Transverse colon (tissue), 3 donors: ENCODE measurements around the gene ZNF576.
"Not testable (repeated sequence)": the region's sequence is repeated elsewhere in the genome, so short reads cannot be mapped to it uniquely, and the experiment has no call there.

ENCODE experiments used
- POLR2A ChIP-seq: fragments of 450-650 bp; IDR thresholded peaks from one replicate; pipeline ENCODE4 v1.6.1; 2016; ENCODE audit warnings: antibody characterized with exemption, mild to moderate bottlenecking, moderate library complexity
- POLR2AphosphoS5 ChIP-seq, 3 donors: sonication (generic); formaldehyde crosslinking; IDR thresholded peaks; one replicate each; pipeline ENCODE4 v1.6.1; 2016; ENCODE audit warnings: antibody characterized with exemption in 3 of 3

- not testable (repeated sequence) for TF ChIP-seq POLR2A; POLR2AphosphoS5 (IDR thresholded peaks at IDR 0.05)
Observed at GRCh38 chr19:43635561-43635940, 39.2 kb downstream of the ZNF576 start.
